NT2/D1 (cell line): ENCODE results near the gene COL20A1.

ENCODE experiments used
- SUZ12 ChIP-seq: IDR thresholded peaks from 2 replicates; pipeline ENCODE4 v1.6.1; 2011; ENCODE audit not compliant: insufficient read length, insufficient read depth; ENCODE audit errors: extremely low read depth
- YY1 ChIP-seq: IDR thresholded peaks from 2 replicates; pipeline ENCODE4 v1.6.1; 2011; ENCODE audit not compliant: insufficient read length, insufficient read depth
- ZNF274 ChIP-seq: IDR thresholded peaks from 2 replicates; pipeline ENCODE4 v1.6.1; 2011; ENCODE audit warnings: mild to moderate bottlenecking, low read depth, low read length

GRCh38 chr20:63283397-63284082 is 9.4 kb upstream of the COL20A1 start:
- TF ChIP-seq SUZ12: no peak
- TF ChIP-seq ZNF274: no peak
- no peak for TF ChIP-seq YY1
